Activated T-cell treated with anti-CD3 and anti-CD28 coated beads for 24 hours (primary cell): Measurements from ENCODE around the gene ASB7.
"Not testable (repeated sequence)": the region's sequence is repeated elsewhere in the genome, so short reads cannot be mapped to it uniquely, and the experiment has no call there.

Experiments used
- DNase-seq: peaks from one replicate; pipeline ENCODE4 v3.0.0-alpha.2; 2020; ENCODE audit warnings: low read depth

Gene ASB7

DNA sequence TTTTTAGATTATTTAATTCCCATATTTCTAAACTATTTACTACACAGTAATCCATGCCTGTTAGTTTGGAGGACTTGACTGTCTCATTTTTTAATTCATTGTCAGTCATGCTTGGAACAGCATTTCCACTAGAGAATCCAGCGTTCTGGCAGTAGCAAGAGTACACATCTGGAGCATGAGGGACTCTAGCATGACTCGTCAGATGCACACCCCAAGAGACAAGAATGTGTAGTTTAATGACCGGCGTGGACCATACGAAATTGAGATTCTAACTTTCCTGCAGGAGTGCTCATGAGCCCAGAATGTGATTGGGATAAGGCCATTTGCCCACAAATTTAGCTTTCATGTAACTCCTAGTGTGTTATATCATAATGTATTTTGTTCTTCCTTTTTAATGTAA, 48.9 kb downstream of the ASB7 start:
- DNase-seq: no peak

DNA sequence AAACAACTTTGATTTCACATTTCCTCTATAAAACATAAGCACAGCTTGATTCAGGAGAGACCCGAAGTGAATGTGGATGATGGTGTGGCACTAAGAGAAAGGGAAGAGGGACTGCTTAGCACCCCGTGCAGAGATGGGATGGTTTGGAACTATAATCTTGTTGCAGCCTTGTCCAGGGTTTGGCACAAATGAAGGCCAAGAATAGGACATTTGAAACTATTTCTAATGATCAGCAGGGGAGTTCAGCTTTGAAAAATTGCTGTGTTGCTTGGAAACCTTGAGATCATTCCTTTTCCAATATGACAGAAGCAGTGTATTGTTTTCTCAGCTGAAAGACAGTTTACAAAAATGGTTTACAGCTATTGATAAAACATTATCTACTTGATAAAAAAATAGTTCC, 49.7 kb downstream of the ASB7 start:
- DNase-seq: no peak

DNA sequence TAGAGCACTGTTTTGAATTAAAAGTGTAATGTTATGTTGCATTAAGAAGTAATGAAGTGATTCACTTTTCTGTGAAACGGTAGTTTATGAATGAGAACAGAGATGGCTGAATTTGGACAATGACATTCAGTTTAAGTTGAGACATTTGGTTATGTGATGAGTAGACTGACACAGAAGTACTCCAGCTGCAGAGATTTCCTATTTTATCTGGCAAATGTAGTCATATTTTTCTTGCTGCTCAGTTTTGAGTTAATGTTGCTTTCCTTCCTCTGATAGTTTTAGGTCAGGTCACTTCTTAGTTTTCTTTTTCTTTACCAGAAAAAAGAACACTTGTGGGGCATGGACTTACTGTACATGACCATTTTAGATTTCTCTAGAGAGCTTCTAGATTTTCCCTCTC, 51.2 kb downstream of the ASB7 start:
- no peak for DNase-seq

DNA sequence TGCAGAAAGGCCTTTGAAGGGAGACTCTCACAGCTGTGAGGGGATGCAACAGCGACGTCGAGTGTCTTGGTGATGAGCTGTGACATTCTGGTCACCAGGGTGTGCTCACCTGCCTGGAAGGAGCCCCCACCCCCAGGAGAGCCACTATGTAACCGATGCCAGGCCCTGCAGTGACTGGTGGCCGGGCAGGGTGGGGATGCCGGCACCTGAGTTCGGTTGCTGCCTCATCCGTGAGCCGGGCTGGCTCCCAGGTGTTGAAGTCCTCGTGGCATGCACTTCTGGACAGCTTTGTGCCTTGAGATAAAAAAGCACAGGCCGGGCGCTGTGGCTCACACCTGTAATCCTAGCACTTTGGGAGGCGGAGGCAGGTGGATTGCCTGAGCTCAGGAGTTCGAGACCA, 56.5 kb downstream of the ASB7 start:
- no peak for DNase-seq

DNA sequence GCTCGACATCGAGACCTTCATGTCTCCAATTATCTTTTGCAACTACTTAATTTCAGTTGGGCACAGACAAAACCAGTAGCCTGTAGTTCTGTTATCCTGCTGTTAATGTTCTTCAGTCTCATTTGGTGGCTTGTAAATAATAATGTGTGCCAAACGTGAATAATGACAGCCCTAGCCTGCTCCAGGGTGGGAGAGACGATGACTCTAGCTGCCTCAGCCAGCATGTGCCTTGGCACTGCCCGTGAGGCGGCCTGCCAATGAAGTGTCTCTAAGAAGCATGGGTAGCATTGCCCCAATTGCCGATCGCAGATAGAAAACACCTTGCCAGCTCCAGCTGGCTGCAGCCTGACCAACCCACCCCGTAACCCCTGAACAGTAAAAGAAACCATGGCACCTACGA, 58.8 kb downstream of the ASB7 start:
- DNase-seq: no peak

DNA sequence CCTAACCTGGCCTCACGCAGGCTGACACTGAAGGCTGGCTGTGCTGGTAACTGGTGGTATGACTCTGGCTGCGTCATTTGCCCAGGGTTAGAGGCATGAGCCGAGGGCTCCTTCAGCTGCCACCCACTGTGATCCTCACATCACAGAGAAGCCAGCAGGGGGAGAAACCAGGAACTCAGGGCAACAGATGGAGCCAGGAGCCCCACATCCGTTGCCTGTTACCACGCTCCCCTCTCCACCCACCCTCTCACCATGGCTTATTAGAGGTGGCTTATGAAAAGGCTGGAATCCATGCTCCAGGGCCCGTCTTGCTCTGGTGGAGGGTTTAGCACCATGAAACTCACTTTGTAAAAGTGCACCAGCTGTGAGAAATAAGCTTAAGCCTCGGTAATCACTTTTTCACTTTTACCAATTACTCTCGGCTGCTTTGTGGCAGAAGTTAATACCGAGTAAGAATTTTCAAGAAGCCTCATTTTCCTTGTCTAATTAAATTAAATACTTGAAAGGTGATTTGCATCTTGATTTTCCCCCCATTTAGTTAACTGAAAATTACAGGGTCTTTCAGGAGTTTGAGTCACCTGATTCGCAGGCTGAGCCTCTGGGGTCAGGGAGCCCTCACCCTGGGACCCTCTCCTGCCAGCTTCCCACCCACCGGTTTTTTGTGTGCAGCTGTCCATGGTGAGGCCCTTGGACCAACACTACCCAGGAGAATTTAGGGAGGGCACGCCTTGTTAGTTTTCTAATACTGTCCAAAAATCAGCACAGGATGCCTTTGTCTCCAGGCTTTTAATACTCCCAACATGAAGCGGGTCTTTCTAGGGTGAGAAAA, 60.9 kb downstream of the ASB7 start:
- no peak for DNase-seq

DNA sequence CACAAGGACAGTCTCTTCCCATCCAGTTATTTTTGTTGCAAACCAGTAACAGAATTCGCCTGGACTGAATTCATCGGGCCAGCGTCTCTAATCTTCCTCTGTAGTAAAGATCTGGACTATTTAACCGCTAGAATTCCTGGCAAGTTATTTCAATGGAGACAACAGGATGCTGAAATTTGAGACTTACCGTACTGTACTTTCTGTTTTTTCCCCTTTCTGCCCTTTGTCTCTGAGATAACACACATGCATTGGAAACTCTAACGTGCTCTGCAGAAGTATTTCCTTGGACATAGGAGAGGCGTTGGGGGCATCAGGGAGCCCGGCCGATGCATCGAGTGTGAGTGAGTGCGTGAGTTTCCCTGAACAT, 61.5 kb downstream of the ASB7 start:
- no peak for DNase-seq

DNA sequence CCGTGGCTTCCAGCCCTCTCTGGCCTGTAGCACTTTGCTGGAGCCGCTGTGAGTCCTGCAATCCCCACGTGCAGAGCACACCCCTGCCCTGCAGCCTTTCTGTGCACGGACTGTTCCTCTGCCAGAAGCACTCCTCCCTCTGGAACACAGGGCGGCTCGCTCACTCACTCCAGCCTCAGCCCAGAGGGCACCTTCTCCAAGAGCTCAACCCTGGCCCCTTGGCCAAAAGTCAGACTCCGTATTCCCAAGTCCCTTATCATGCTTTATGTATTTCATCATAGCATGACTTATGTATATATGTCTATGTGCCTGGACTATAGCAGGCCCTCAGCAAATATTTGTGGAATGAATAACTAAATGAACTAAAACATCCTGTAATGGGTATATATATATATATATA, 63.2 kb downstream of the ASB7 start:
- no peak for DNase-seq

DNA sequence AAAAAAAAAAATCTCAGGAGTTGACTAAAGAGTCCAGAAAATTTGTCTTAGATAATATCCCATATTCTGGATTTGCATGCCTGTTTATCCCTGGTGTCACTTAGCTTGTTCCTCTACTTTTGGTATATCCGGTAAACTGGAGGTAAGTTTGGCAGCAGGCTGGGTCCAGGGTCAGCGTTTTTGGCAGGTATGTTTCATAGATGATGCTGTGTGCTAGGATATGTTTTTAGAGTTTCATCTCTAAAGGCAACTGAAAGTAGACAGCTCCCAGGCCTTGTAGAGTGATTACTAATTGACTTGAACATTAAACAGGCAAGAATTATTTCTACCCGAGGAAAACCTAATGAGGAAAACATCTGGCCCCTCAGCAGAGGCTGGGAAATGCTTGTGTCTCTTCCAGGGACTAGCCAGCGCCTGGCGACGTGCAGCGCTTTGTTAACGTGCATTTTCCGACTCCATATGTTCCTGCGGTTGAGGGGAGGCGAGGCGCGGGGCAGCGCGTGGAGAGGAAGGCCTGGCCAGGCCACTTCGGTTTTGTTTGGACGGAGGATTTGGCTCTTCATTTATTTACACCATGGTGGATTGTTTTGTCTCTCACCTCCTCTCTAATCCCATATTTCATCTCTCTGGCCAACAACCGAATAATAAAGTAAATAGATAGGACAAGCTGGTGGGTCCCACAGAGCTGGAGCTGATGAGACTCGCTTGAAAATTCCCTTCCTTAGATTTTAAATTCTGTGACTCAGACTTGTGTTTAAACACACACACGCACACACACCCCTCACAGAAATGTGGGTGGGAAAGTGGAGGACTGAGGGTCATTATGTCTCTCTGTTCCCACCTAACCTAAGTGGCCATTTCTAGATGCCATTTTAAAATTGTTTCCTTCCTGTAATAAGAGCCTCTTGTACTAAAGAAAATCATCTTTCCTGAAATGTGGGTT, 65.3 kb downstream of the ASB7 start:
- no peak for DNase-seq

DNA sequence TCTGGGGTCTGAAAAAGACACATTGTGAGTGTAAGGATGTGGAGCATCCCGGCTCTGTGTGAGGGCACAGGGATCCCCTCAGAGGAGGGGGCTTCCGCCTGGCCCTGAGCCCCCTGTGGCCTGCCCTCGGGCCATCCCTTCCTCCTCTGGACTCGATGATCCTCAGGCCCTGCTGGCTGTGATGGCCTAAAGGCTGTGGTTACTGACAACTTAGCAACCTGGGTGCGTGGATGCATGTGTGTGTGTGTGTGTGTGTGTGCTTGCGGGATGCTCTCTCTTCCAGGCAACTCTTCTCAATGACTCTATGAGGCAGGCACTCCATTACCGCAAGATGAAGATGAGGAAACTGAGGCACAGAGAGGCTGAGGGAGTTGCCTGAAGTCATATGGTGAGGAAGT, 66.0 kb downstream of the ASB7 start:
- no peak for DNase-seq

DNA sequence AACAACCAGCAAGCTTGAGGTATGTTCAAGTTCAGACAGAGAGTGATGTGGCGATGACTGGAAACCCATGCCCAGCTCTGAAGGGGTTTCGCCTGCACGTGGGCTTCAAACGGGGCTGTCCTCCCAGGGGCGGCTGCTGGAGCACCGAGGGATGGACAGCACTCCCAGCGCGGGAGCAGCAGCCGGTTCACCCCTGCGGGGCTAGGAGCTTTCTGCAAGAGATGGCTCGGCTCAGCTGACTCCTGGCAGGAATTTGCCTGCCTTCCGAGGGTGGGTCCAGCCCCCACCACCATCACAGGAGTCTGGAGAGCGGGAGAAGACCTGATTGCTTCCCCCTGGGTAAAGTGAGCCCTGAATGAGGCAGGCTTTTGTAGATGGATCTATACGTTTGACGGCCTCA, 66.9 kb downstream of the ASB7 start:
- no peak for DNase-seq

DNA sequence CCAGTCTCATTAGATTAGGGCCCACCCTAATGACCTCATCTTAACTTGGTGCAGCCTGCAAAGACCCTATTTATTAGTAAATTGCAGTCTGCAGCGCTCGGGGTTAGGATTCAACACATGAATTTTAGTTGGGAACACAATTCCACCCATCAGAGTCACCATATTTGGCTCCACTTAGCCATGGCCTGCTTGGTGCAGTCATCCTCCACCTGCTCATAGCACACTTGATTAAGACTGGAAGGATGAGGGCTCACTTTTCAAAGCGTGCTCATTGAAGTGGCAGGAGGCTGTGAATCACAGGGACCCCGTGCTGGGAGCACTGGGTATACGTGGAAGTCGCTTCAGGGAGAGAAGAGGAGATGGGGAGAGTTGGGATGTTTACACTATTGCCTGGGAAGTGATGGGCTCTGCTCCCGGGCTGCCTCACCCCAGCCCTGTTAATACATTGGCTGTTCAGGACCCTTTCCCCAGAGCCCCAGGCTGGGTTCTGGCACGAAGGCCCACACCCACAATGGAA, 68.2 kb downstream of the ASB7 start:
- DNase-seq: no peak

DNA sequence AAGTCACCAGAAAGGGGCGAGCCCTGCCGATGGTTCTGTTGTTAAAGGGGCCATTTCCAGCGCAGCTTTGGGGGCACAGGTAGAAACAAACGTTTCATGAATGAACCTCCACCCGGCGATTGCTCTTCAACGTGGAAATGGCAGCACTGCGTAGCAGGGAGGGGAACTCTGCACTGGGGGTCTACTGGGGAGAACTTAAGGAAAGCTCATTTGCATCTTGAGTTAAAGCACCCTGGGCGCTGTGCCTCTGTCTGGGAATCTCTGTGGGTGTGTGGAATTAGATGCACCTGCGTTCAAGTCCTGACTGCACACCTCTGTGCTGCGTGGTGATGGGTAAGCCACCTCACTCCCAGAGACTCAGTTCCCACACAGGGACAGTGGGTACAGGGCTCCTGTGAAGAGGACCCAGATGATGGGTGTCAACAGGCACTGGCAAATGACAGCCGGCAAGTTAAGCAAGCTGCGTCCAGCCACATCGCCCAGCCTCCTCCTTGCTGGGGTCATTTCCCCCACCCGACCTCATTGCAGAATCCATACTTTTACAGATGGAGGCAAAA, 68.8 kb downstream of the ASB7 start:
- DNase-seq: no peak

DNA sequence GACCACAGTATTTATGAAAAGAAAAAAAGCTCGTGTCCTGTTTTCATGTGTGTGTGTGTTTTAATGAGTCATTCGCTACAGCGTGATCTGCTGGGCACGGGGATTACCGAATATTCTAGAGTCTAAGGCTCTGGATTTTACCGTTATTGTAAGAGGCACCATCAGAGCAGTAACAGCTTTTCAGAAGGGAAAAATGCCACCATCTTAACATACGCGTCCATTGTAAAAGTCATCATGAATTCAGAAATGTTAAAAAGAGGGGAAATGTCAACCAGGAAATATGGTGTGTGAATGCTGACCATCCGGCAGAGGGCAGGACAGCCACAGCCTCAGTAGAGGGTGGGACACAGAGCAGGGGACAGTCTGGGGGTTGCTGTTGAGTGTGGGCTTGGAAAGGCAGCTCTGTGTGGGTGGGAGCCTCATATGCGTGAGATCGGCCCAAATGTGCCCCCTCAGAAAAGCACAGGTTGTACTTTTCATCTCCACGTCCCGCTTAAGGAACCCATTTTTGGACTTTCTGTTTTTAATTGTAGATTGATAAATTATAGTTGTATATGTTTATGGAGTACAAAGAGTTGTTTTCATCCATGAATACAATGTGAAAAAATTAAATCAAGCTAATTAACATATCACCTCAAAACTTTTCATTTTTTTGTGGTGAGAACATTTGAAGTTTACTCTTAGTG, 69.6 kb downstream of the ASB7 start:
- no peak for DNase-seq

DNA sequence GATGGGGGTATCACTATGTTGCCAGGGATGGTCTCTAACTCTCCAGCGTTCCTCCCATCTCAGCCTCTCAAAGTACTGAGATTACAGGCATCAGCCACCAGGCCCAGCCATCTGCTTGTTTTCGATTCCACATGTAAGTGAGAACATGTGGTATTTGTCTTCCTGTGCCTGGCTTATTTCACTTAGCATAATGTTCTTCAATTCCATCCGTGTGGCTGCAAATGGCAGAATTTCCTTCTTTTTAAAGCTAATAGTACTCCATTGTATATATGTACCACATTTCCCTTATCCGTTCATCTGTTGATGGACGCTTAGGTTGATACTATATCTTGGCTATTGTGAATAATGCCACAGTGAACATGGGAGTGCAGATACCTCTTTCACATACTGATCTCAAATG, 70.6 kb downstream of the ASB7 start:
- no peak for DNase-seq

DNA sequence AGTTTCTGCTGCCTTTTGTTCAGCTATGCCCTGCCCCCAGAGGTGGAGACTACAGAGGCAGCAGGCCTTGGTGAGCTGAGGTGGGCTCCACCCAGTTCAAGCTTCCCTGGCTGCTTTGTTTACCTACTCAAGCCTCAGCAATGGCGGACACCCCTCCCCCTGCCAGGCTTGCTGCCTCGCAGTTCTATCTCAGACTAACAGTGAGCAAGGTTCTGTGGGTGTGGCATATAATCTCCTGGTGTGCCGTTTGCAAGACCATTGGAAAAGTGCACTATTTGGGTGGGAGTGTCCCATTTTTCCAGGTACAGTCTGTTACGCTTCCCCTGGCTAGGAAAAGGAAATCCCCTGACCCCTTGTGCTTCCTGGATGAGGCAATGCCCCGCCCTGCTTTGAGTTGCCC, 76.8 kb downstream of the ASB7 start:
- DNase-seq: not testable (repeated sequence)

DNA sequence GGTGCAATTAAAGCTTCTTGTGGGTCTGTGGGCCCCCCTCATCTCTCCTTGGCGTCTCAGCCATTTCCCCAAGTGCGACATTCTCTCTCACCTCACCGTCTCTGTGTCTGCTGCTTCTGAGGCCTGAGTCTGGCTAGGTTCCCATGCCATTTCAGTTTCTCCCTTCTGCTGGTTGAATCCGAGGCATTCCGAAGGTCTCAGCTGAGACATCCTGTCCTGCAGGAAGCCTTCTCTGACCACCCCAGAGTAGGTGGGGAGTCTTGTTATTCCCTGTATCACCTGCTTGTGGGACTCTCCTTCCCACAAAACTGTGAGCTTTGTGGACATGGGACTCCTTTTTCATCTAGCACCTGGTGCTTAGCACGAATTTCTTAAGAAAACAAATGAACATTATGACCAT, 78.3 kb downstream of the ASB7 start:
- DNase-seq: no peak

DNA sequence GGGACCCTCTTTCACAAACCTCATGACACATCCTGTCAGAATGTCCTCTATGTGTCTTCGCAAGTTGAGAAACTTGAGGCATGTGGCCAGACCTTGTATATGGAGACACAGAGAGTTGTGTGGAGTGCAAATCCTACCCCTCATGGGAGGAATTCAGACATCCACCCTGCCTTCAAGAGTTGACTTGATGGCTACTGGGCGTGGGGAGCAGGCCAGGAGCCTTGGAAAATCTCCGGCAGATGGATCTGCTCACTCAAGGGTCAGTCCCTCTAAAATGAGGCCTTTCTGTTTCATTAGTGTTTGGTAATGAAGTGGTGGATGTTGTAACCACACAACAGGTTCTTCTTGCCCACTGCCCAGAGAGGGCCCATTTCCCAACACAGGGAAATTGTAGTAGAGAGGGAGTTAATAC, 79.0 kb downstream of the ASB7 start:
- DNase-seq: no peak

DNA sequence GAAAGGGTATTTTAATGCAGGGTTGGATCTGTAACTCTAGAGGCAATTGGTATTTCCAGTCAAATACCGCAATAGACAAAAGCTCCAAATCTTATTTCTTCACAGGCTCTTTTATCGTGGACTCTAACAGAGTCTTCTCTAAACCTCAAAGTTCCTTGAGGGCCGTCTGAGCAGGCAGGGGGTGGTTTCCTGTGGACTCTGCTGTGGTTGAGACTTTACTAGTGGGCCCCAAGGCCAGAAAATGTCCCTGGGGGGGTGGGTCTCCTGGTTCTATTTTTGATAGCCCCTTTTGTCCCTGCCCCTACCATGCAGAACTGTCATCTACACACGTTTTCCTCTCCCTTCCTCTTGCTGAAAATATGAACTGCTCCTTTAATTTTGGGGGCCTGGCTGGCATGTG, 80.1 kb downstream of the ASB7 start:
- no peak for DNase-seq

DNA sequence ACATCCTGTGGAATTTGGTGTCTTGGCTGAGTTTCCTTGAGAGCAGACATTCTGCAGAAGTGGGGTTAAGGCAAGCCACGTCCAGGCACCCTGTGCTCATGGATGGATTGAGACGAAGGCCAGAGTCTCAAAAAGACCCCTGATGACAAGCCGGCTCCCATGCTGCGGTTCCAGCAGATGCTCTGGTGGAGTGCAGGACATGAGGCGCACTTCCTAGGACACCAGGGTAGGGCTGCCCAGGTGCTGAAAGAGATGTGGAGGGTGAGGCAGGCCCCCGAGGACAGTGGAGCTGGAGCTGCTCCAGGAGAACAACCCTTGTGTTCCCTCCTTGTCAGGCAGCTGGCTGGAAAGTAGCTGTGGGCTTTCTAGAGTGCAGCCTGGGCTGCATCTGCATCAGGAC, 81.0 kb downstream of the ASB7 start:
- no peak for DNase-seq

DNA sequence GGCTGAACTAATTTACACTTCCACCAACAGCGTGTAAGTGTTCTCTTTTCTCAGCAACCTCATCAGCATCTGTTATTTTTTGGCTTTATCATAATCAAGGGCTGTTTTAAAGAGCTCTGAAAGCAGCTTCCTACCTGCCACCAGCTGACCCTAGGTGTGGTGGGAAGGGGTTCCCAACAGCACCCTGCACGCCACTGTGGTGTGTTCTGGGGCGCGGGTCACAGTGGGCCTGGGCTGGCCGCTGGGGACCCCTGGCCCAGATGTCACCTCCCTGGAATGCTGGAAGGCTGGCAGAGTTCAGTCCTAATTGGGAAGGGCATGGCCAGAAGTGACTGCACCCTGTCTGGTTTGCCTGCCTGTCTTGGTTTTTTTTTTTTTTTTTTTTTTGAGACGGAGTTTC, 82.2 kb downstream of the ASB7 start:
- no peak for DNase-seq

DNA sequence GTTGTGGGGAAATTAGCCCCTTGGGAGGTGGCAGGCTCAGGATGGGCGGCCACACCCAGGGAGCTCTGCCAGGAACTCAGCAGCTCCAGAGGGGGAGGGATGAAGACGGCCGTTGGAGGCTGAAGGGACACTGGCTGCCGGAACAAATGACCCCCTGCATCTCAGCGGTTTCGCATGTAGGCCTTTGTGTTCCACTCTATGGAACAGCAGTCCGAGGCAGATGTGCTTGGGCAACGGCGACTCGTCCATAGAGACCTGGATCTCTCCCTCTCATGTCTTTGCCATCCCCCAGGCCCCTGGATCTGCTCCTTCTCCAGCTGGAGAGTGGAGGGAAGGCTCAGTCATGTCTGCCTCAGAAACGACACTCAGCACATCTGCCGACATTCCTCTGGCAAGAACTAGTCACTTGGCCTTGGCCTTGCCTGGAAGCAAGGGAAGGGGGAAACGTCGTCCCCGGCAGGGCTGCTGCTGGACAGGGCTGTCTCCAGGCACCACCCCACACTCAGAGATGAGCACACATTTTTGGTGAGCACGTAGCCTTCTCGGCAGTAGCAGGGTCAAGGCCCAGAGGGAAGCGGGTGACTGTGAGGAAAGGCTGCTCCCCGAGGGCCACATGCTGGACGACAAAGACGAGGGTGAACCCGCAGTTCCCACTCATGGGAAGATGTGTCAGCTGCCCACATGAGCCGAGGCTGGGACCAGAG, 83.8 kb downstream of the ASB7 start:
- no peak for DNase-seq
